Prostate gland (tissue), 2 donors: ENCODE measurements around the gene GRM8.

Experiments used
- CTCF ChIP-seq, 4 experiments: fragments of 200-600 bp in 2 of 4; fragments of 450-650 bp in 2 of 4; sonication (generic) in 2 of 4; IDR thresholded peaks; 1 replicate in 3 of 4; 2 replicates in 1 of 4; pipeline ENCODE4 v1.5.1; 2016 to 2019; ENCODE audit warnings: antibody characterized with exemption in 4 of 4, mild to moderate bottlenecking in 2 of 4, moderate library complexity in 2 of 4
- POLR2A ChIP-seq: fragments of 450-650 bp; IDR thresholded peaks from one replicate; pipeline ENCODE4 v1.6.1; 2016; ENCODE audit warnings: antibody characterized with exemption, mild to moderate bottlenecking
- POLR2AphosphoS5 ChIP-seq: sonication (generic); formaldehyde crosslinking; IDR thresholded peaks from one replicate; pipeline ENCODE4 v1.6.1; 2017; ENCODE audit warnings: antibody characterized with exemption

GRCh38 chr7:126843883-126844282 is 408.9 kb downstream of the GRM8 start:
- TF ChIP-seq CTCF (IDR thresholded peaks at IDR 0.05) = no peak
- TF ChIP-seq POLR2A = no peak
- no peak for TF ChIP-seq POLR2AphosphoS5
